ENCODE data around the gene COX7A2L.
"Not testable (repeated sequence)": the region's sequence is repeated elsewhere in the genome, so short reads cannot be mapped to it uniquely, and the experiment has no call there.

COX7A2L gene

GRCh38 chr2:42360890-42361727 is at the start of gene COX7A2L:
TSS of gene COX7A2L (minus strand) at chr2:42361217. CDS start at chr2:42361161, 56 bp downstream.
- DNase-seq, result peak; percentile 90

- DNase-seq, result no peak
These were observed 47.0 kb upstream of the COX7A2L start for GRCh38 chr2:42408009-42408408.

GRCh38 chr2:42407476-42407875 is 46.5 kb upstream of the COX7A2L start:
- no peak for DNase-seq

- no peak for DNase-seq
These were observed 43.7 kb upstream of the COX7A2L start for GRCh38 chr2:42404676-42405075.

GRCh38 chr2:42401773-42402172 is 40.8 kb upstream of the COX7A2L start:
- no peak for DNase-seq

- DNase-seq, result not testable (repeated sequence)
These were observed 37.0 kb upstream of the COX7A2L start for GRCh38 chr2:42398052-42398451.

- not testable (repeated sequence) for DNase-seq
These were observed 32.3 kb upstream of the COX7A2L start for GRCh38 chr2:42393320-42393719.

- DNase-seq, result no peak
These were observed 31.2 kb upstream of the COX7A2L start for GRCh38 chr2:42392191-42392590.

- no peak for DNase-seq
These were observed 29.5 kb upstream of the COX7A2L start for GRCh38 chr2:42390401-42390969.

GRCh38 chr2:42386682-42387081 is 25.7 kb upstream of the COX7A2L start:
- DNase-seq, result no peak

- no peak for DNase-seq
These were observed 24.2 kb upstream of the COX7A2L start for GRCh38 chr2:42385225-42385624.

GRCh38 chr2:42383855-42384530 is 23.0 kb upstream of the COX7A2L start:
- DNase-seq, result no peak

GRCh38 chr2:42382144-42382543 is 21.1 kb upstream of the COX7A2L start:
- no peak for DNase-seq

GRCh38 chr2:42380026-42380425 is 19.0 kb upstream of the COX7A2L start:
- DNase-seq, result not testable (repeated sequence)

GRCh38 chr2:42378415-42378814 is 17.4 kb upstream of the COX7A2L start:
- DNase-seq, result no peak

GRCh38 chr2:42376758-42377157 is 15.7 kb upstream of the COX7A2L start:
- no peak for DNase-seq

- DNase-seq, result no peak
These were observed 11.6 kb upstream of the COX7A2L start for GRCh38 chr2:42372474-42373200.

- DNase-seq, result no peak
These were observed 10.8 kb upstream of the COX7A2L start for GRCh38 chr2:42371611-42372473.

- DNase-seq, result peak; percentile 24
These were observed 8.7 kb upstream of the COX7A2L start for GRCh38 chr2:42369532-42370229.

GRCh38 chr2:42368817-42369531 is 8.0 kb upstream of the COX7A2L start:
- DNase-seq, result peak; percentile 72

- no peak for DNase-seq
These were observed 6.8 kb upstream of the COX7A2L start for GRCh38 chr2:42367835-42368234.
